Smooth muscle cell (in vitro differentiated cells): ENCODE measurements around the gene GTPBP6. TPM values are rescaled to one million over a fixed set of nuclear protein-coding genes. Genes with fewer than 3 reads are reported as not detected.

Experiments
- DNase-seq: peaks from one replicate; lab custom pipeline; 2025; ENCODE audit not compliant: unreplicated experiment; lab: John Stamatoyannopoulos, UW
- H2AFZ ChIP-seq: fragments of 200-600 bp; sonication (generic); 2 replicates; pipeline ENCODE4 v1.6.0; 2016; ENCODE audit warnings: antibody characterized with exemption, low read depth, mild to moderate bottlenecking
- H3F3A ChIP-seq: fragments of 200-600 bp; sonication (generic); 2 replicates; pipeline ENCODE4 v1.6.0; 2017; ENCODE audit warnings: antibody characterized with exemption, low read depth
- H3K27ac ChIP-seq: fragments of 200-600 bp; sonication (generic); 2 replicates; pipeline ENCODE4 v1.5.1; 2016; ENCODE audit warnings: low read depth, mild to moderate bottlenecking
- H3K27me3 ChIP-seq: fragments of 200-600 bp; sonication (generic); 2 replicates; pipeline ENCODE4 v1.6.1; 2016; ENCODE audit warnings: low read depth, mild to moderate bottlenecking
- H3K36me3 ChIP-seq: fragments of 200-600 bp; sonication (generic); 2 replicates; pipeline ENCODE4 v1.5.1; 2016; ENCODE audit warnings: low read depth
- H3K4me1 ChIP-seq: fragments of 200-600 bp; sonication (generic); 2 replicates; pipeline ENCODE4 v1.5.1; 2016; ENCODE audit warnings: low read depth
- H3K4me2 ChIP-seq: fragments of 200-600 bp; sonication (generic); 2 replicates; pipeline ENCODE4 v1.6.0; 2016; ENCODE audit warnings: mild to moderate bottlenecking
- H3K4me3 ChIP-seq: fragments of 200-600 bp; sonication (generic); 2 replicates; pipeline ENCODE4 v1.5.1; 2016; ENCODE audit warnings: mild to moderate bottlenecking
- H3K79me2 ChIP-seq: fragments of 200-600 bp; sonication (generic); 2 replicates; pipeline ENCODE4 v1.6.0; 2016; ENCODE audit warnings: low read depth, mild to moderate bottlenecking
- H3K9ac ChIP-seq: fragments of 200-600 bp; sonication (generic); 2 replicates; pipeline ENCODE4 v1.6.0; 2016; ENCODE audit warnings: low read depth
- H3K9me3 ChIP-seq: fragments of 200-600 bp; sonication (generic); replicated peaks from 2 replicates; pipeline ENCODE4 v1.5.1; 2016; ENCODE audit warnings: low read depth
- H4K20me1 ChIP-seq: fragments of 200-600 bp; sonication (generic); 2 replicates; pipeline ENCODE4 v1.6.0; 2016; ENCODE audit warnings: low read depth
- WGBS: methylation state at CpG from one replicate; pipeline ENCODE4 v1.1.7; 2016; ENCODE audit warnings: low lambda C conversion rate; 5-methylcytosine and 5-hydroxymethylcytosine counted together
- polyA plus RNA-seq: library from polyadenylated mRNA; unstranded; fragments of >200 nt; fragmentation: Nextera tagmentation; extraction: Ambion mirVana; gene quantifications from 2 replicates; pipeline ENCODE4 v1.2.1, GENCODE V29; 2016
- total RNA-seq: library from RNA; depleted of rRNA; stranded (reverse); fragments of >200 nt; gene quantifications from 2 replicates; pipeline ENCODE4 v1.2.3, GENCODE V29; 2014
- TF ChIP-seq, protein P1 (sequence below): fragments of 200-600 bp; sonication (generic); IDR thresholded peaks from 2 replicates; pipeline ENCODE4 v1.5.1; 2017; ENCODE audit warnings: borderline replicate concordance, mild to moderate bottlenecking, antibody characterized with exemption; ENCODE audit not compliant: insufficient read depth, poor library complexity, severe bottlenecking

The GTPBP6 gene
- total and polyA plus RNA-seq, 2 experiments from 2014 or later, result 25.3 to 59.5 TPM

DNA sequence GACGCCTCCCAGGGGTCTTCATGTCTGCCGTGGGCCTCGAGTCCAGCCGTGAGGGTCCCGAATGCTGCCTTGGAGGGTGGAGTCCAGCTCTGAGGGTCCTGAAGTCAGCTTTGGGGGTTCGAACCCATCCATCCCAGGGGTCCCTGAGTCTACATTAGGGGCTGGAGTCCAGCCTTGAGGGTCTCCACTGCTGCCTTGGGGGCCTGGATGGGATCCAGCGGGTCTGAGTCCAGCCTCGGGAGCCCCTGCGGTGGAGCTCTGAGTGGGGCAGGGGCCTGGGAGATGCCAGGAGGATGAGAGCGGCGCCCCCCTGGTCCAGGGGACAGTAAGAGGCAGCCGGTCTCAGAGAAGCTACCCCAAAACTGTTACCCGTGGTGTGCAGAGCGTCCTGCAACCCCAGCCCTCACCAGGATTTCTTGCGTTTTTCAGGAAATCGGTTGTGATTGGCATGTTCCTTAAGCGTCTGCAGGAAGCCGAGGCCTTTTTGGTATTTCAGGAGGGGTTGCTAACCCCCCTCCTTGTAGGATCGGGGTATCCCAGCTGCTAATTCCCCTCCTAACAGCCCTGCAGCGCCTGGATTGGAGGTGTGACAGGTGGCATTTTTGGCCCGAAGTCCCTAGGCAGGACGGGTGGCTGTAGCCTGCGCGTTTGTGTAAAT, 1.7 kb upstream of the GTPBP6 start:
- 10% methylated on average over 23 of the region's 24 CpGs for WGBS
- DNase-seq, result no peak

DNA sequence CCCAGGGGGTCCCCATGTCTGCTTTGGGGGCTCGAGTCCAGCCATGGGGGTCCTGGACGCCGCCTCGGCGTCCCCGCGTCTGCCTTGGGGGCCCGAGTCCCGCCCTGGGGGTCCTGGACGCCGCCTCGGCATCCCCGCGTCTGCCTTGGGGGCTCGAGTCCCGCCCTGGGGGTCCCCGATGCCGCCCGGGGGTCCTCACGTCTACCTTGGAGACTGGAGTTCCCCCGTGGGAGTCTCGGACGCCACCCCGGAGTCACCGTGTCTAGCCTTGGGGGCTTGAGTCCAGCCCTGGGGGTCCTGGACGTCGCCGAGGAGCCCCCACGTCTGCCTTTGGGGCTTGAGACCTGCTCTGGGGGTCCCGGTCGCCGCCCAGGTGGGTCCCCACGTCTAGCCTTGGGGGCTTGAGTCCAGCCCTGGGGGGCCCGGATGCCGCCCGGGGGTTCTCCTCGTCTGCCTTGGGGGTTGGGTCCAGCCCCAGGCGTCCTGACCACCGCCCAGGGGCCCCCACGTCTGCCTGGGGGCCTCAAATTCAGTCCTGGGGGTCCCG, 1.1 kb upstream of the GTPBP6 start:
- Histone ChIP-seq H3K4me2 (peak overlapping the region; percentile 97), H3F3A (peaks cover 3% of the 10 kb centered on the region), H4K20me1 (peaks cover 13% of the 10 kb centered on the region), H3K79me2 (peaks cover 15% of the 10 kb centered on the region), H3K27me3 (no peaks in the 10 kb centered on the region), H3K27ac (peak overlapping the region; percentile 78), H3K36me3 (no peaks in the 10 kb centered on the region), H3K9ac (peak overlapping the region; percentile 99), H3K4me1 (peaks cover 5% of the 10 kb centered on the region), H3K4me3 (peak overlapping the region; percentile 97), H2AFZ (no peak overlapping the region), H3K9me3 (no peaks in the 10 kb centered on the region)
- no peak for DNase-seq
- TF ChIP-seq, protein P1, sequence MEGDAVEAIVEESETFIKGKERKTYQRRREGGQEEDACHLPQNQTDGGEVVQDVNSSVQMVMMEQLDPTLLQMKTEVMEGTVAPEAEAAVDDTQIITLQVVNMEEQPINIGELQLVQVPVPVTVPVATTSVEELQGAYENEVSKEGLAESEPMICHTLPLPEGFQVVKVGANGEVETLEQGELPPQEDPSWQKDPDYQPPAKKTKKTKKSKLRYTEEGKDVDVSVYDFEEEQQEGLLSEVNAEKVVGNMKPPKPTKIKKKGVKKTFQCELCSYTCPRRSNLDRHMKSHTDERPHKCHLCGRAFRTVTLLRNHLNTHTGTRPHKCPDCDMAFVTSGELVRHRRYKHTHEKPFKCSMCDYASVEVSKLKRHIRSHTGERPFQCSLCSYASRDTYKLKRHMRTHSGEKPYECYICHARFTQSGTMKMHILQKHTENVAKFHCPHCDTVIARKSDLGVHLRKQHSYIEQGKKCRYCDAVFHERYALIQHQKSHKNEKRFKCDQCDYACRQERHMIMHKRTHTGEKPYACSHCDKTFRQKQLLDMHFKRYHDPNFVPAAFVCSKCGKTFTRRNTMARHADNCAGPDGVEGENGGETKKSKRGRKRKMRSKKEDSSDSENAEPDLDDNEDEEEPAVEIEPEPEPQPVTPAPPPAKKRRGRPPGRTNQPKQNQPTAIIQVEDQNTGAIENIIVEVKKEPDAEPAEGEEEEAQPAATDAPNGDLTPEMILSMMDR, result no peak
- WGBS, result 1% methylated on average over 39 of the region's 41 CpGs

More for the DNA sequence above, 1.7 kb upstream of the GTPBP6 start:
- H3K9ac ChIP-seq, result peak overlapping the region; percentile 99
- peaks cover 13% of the 10 kb centered on the region for H4K20me1 ChIP-seq
- peak overlapping the region; percentile 97 for H3K4me3 ChIP-seq
- TF ChIP-seq, protein P1, result no peak
- H3F3A ChIP-seq, result peaks cover 3% of the 10 kb centered on the region
- peak overlapping the region; percentile 78 for H3K27ac ChIP-seq
- peaks cover 15% of the 10 kb centered on the region for H3K79me2 ChIP-seq
- H2AFZ ChIP-seq, result no peak overlapping the region
- H3K4me2 ChIP-seq, result peak overlapping the region; percentile 97
- H3K9me3 ChIP-seq, result no peaks in the 10 kb centered on the region
- H3K36me3 ChIP-seq, result no peaks in the 10 kb centered on the region
- H3K27me3 ChIP-seq, result no peaks in the 10 kb centered on the region
- H3K4me1 ChIP-seq, result peaks cover 5% of the 10 kb centered on the region

DNA sequence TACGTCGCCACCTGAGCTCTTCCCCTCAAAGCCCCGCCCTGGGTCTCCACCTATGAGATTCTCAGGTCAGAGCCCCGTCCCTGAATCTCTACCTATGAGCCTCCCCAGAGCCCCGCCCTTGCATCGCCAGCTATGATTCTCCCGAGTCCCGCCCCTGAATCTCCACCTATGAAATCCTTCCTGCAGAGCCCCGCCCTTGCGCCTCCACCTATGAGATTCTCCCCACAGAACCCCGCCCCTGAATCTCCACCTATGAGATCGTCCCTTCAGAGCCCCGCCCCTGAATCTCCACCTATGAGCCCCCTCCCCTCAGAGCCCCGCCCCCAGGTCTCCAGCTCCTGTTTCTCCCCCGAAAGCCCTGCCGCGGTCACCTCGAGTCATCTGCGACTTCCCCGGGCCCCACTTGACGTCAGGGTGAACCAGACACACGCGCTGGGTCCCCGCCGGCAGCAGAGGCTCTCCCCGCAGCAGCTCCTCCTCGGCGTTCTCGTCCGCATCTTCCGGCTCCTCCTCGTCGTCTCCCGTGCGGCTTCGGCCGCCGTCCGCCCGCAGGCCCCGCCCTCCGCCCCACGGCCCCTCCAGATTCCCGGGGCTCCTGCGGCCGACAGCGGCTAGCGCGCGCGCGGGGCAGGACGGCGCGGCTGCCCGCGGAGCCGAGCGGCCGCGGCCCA, 393 bp downstream of the GTPBP6 start:
- H3K79me2 ChIP-seq, result peaks cover 15% of the 10 kb centered on the region
- WGBS, result under 1% methylated on average over 31 of the region's 61 CpGs
- peak overlapping the region; percentile 91 for H3K4me2 ChIP-seq
- H3K27ac ChIP-seq, result peak overlapping the region; percentile 95
- H3K9me3 ChIP-seq, result no peaks in the 10 kb centered on the region
- peaks cover 13% of the 10 kb centered on the region for H4K20me1 ChIP-seq
- peak overlapping the region; percentile 85 for H3K4me3 ChIP-seq
- H3K27me3 ChIP-seq, result no peaks in the 10 kb centered on the region
- TF ChIP-seq, protein P1, result no peak
- peak overlapping the region; percentile 88 for H2AFZ ChIP-seq
- peaks cover 5% of the 10 kb centered on the region for H3K4me1 ChIP-seq
- DNase-seq, result no peak
- H3F3A ChIP-seq, result peaks cover 3% of the 10 kb centered on the region
- H3K36me3 ChIP-seq, result no peaks in the 10 kb centered on the region
- peak overlapping the region; percentile 88 for H3K9ac ChIP-seq
